H1 (cell line): ENCODE data around the gene KLHDC4. TPM values are rescaled to one million over a fixed set of nuclear protein-coding genes. Genes with fewer than 3 reads are reported as not detected.

Experiments
- CTCF ChIA-PET: fragments of 300-600 bp; sonication (Branson Sonifier 250); formaldehyde crosslinking; loops from one replicate; lab custom pipeline; 2021; ENCODE audit not compliant: partially characterized antibody; lab: Charles Lee
- POLR2A ChIA-PET: fragments of 300-600 bp; sonication (Branson Sonifier 250); formaldehyde crosslinking; loops from one replicate; lab custom pipeline; 2021; ENCODE audit warnings: inconsistent platforms; ENCODE audit not compliant: partially characterized antibody; lab: Charles Lee
- DNase-seq, 2 experiments: peaks; one replicate each; pipeline versions ENCODE4 v3.0.0 to v3.0.0-alpha.2; 2010 to 2022; ENCODE audit warnings: low spot score in 2 of 2, low read depth in 1 of 2, mixed read lengths in 1 of 2
- FAIRE-seq: peaks from 2 replicates; lab custom pipeline; 2011; peaks lifted over from hg19 to GRCh38; lab: Jason Lieb, UNC
- H2AFZ ChIP-seq: 2 replicates; pipeline ENCODE4 v1.8.1; 2012; ENCODE audit warnings: low read length, inconsistent platforms
- H2AK5ac ChIP-seq: 2 replicates; pipeline ENCODE4 v1.6.1; 2013; ENCODE audit warnings: low read depth, low read length
- H2BK120ac ChIP-seq: replicated peaks from 2 replicates; pipeline ENCODE3; 2013; ENCODE audit warnings: low read depth, low read length, inconsistent platforms
- H2BK12ac ChIP-seq: 2 replicates; pipeline ENCODE4 v1.6.1; 2013; ENCODE audit warnings: low read depth, low read length
- H2BK15ac ChIP-seq: 2 replicates; pipeline ENCODE4 v1.6.1; 2013; ENCODE audit warnings: low read length
- H2BK20ac ChIP-seq: 2 replicates; pipeline ENCODE4 v1.6.1; 2013; ENCODE audit warnings: low read length
- H2BK5ac ChIP-seq: 2 replicates; pipeline ENCODE4 v1.6.1; 2013; ENCODE audit warnings: low read depth, low read length
- H3K14ac ChIP-seq: 2 replicates; pipeline ENCODE4 v1.6.1; 2013; ENCODE audit warnings: inconsistent platforms; ENCODE audit not compliant: insufficient read length
- H3K18ac ChIP-seq: 2 replicates; pipeline ENCODE4 v1.6.1; 2013; ENCODE audit warnings: low read length; ENCODE audit errors: extremely low read depth
- H3K23ac ChIP-seq: 2 replicates; pipeline ENCODE4 v1.6.1; 2013; ENCODE audit warnings: inconsistent platforms; ENCODE audit not compliant: insufficient read length
- H3K23me2 ChIP-seq: 2 replicates; pipeline ENCODE4 v1.6.1; 2013; ENCODE audit warnings: low read depth, low read length
- H3K27ac ChIP-seq: 2 replicates; pipeline ENCODE4 v1.6.1; 2011; ENCODE audit warnings: low read depth, low read length, inconsistent platforms
- H3K27me3 ChIP-seq, 4 experiments: replicated peaks in 1 of 4; 1 replicate in 1 of 4; 2 replicates in 3 of 4; pipeline versions ENCODE4 v1.6.1 to v1.8.1; 2011 to 2013; ENCODE audit warnings: low read length in 3 of 4, mild to moderate bottlenecking in 3 of 4, inconsistent platforms in 2 of 4, mixed read lengths in 2 of 4, moderate library complexity in 1 of 4; ENCODE audit not compliant: control insufficient read depth in 3 of 4, insufficient read depth in 3 of 4; ENCODE audit errors: extremely low read depth in 1 of 4
- H3K36me3 ChIP-seq, 4 experiments: 2 replicates each; pipeline versions ENCODE4 v1.6.1 to v1.8.1; 2011 to 2013; ENCODE audit warnings: mild to moderate bottlenecking in 4 of 4, low read length in 3 of 4, moderate library complexity in 2 of 4, control low read depth in 1 of 4, inconsistent platforms in 1 of 4; ENCODE audit not compliant: insufficient read depth in 4 of 4, control insufficient read depth in 2 of 4
- H3K4ac ChIP-seq: replicated peaks from 2 replicates; pipeline ENCODE3; 2013; ENCODE audit warnings: low read length, low read depth, mixed read lengths, inconsistent platforms; ENCODE audit not compliant: insufficient read length
- H3K4me1 ChIP-seq, 4 experiments: replicated peaks in 1 of 4; 1 replicate in 1 of 4; 2 replicates in 3 of 4; pipeline versions ENCODE4 v1.6.1 to v1.8.1; 2011 to 2013; ENCODE audit warnings: low read length in 3 of 4, inconsistent platforms in 2 of 4, mixed read lengths in 1 of 4; ENCODE audit not compliant: insufficient read depth in 4 of 4, control insufficient read depth in 3 of 4
- H3K4me2 ChIP-seq, 2 experiments: 2 replicates each; pipeline versions ENCODE4 v1.6.1 to v1.8.1; 2011 to 2013; ENCODE audit warnings: low read depth in 2 of 2, low read length in 2 of 2, control low read depth in 1 of 2, inconsistent platforms in 1 of 2, mild to moderate bottlenecking in 1 of 2; ENCODE audit not compliant: insufficient read depth in 1 of 2
- H3K4me3 ChIP-seq, 4 experiments: fragments of 200-600, 300-600 bp in 1 of 4; sonication (generic), shearing (Covaris generic), sonication (Bioruptor Twin) in 1 of 4; 2 replicates each; pipeline versions ENCODE4 v1.5.1 to v1.8.1; 2011 to 2016; ENCODE audit warnings: low read length in 4 of 4, low read depth in 3 of 4, control low read depth in 2 of 4, inconsistent platforms in 2 of 4, mild to moderate bottlenecking in 2 of 4, mixed read lengths in 1 of 4, moderate library complexity in 1 of 4; ENCODE audit not compliant: insufficient read depth in 2 of 4; ENCODE audit errors: extremely low read depth in 1 of 4
- H3K56ac ChIP-seq: replicated peaks from 2 replicates; pipeline ENCODE3; 2013; ENCODE audit warnings: low read depth, mild to moderate bottlenecking, mixed read lengths, low read length, inconsistent platforms; ENCODE audit not compliant: insufficient read length
- H3K79me1 ChIP-seq: 2 replicates; pipeline ENCODE4 v1.6.1; 2013; ENCODE audit warnings: low read depth, low read length, control low read depth
- H3K79me2 ChIP-seq, 2 experiments: 2 replicates each; pipeline versions ENCODE4 v1.6.1 to v1.8.1; 2012 to 2013; ENCODE audit warnings: low read length in 2 of 2, mild to moderate bottlenecking in 2 of 2, inconsistent platforms in 1 of 2; ENCODE audit not compliant: insufficient read depth in 2 of 2, control insufficient read depth in 1 of 2
- H3K9ac ChIP-seq, 4 experiments: replicated peaks in 1 of 4; 1 replicate in 1 of 4; 2 replicates in 3 of 4; pipeline versions ENCODE4 v1.6.1 to v1.8.1; 2011 to 2013; ENCODE audit warnings: low read depth in 3 of 4, low read length in 3 of 4, control low read depth in 2 of 4, mild to moderate bottlenecking in 2 of 4, moderate library complexity in 2 of 4, inconsistent platforms in 1 of 4; ENCODE audit errors: extremely low read depth in 1 of 4
- H3K9me3 ChIP-seq, 2 experiments: 2 replicates each; pipeline versions ENCODE4 v1.6.1 to v1.8.1; 2012 to 2013; ENCODE audit warnings: mild to moderate bottlenecking in 2 of 2, moderate library complexity in 2 of 2, control low read depth in 1 of 2, inconsistent platforms in 1 of 2, low read depth in 1 of 2, low read length in 1 of 2, mixed read lengths in 1 of 2; ENCODE audit not compliant: insufficient read depth in 2 of 2
- H4K20me1 ChIP-seq, 2 experiments: replicated peaks in 1 of 2; 2 replicates each; pipeline versions ENCODE3 to v1.8.1; 2011 to 2013; ENCODE audit warnings: inconsistent platforms in 2 of 2, low read length in 2 of 2, mild to moderate bottlenecking in 1 of 2; ENCODE audit not compliant: insufficient read depth in 2 of 2, control insufficient read depth in 1 of 2
- H4K5ac ChIP-seq: 2 replicates; pipeline ENCODE4 v1.6.1; 2013; ENCODE audit warnings: low read length, low read depth, mixed read lengths, inconsistent platforms; ENCODE audit not compliant: insufficient read length
- H4K8ac ChIP-seq: 2 replicates; pipeline ENCODE4 v1.8.0; 2013; ENCODE audit warnings: mild to moderate bottlenecking, moderate library complexity, low read length, inconsistent platforms; ENCODE audit not compliant: insufficient read depth; ENCODE audit errors: extremely low read depth
- H4K91ac ChIP-seq: replicated peaks from 2 replicates; pipeline ENCODE3; 2013; ENCODE audit warnings: low read length, mixed read lengths, inconsistent platforms; ENCODE audit not compliant: insufficient read length
- ATF3 ChIP-seq: IDR thresholded peaks from 2 replicates; pipeline ENCODE4 v1.6.1; 2011; ENCODE audit warnings: low read depth, mild to moderate bottlenecking, low read length; ENCODE audit not compliant: insufficient read depth
- BCL11A ChIP-seq, 2 experiments: IDR thresholded peaks; one replicate each; pipeline ENCODE4 v1.6.1; 2011; ENCODE audit warnings: low read depth in 2 of 2, low read length in 2 of 2, mild to moderate bottlenecking in 2 of 2
- CHD2 ChIP-seq: IDR thresholded peaks from 2 replicates; pipeline ENCODE4 v1.6.1; 2012; ENCODE audit warnings: low read length, improper control_type of control experiment
- EP300 ChIP-seq, 2 experiments: IDR thresholded peaks; 1 replicate in 1 of 2; 2 replicates in 1 of 2; pipeline ENCODE4 v1.6.1; 2011 to 2012; ENCODE audit warnings: low read depth in 2 of 2, low read length in 2 of 2, mild to moderate bottlenecking in 2 of 2, borderline replicate concordance in 1 of 2, inconsistent platforms in 1 of 2, moderate library complexity in 1 of 2
- EZH2 ChIP-seq: fragments of 200-600 bp; sonication (generic); IDR thresholded peaks from 2 replicates; pipeline ENCODE4 v1.7.1; 2012; ENCODE audit warnings: low read depth, mild to moderate bottlenecking, moderate library complexity, low read length, inconsistent platforms; ENCODE audit not compliant: severe bottlenecking
- PHF8 ChIP-seq: fragments of 200-600 bp; sonication (generic); conservative IDR thresholded peaks from 2 replicates; pipeline ENCODE4 v1.7.1; 2012; ENCODE audit warnings: low read depth, mild to moderate bottlenecking, inconsistent platforms, low read length, moderate library complexity
- POU5F1 ChIP-seq: IDR thresholded peaks from 2 replicates; pipeline ENCODE4 v1.6.1; 2011; ENCODE audit warnings: low read depth, mild to moderate bottlenecking, low read length, moderate library complexity
- RAD21 ChIP-seq, 2 experiments: IDR thresholded peaks in 1 of 2; conservative IDR thresholded peaks in 1 of 2; 2 replicates each; pipeline ENCODE4 v1.6.1; 2011; ENCODE audit warnings: low read depth in 2 of 2, low read length in 2 of 2, improper control_type of control experiment in 1 of 2, inconsistent platforms in 1 of 2, mild to moderate bottlenecking in 1 of 2, moderate library complexity in 1 of 2
- RXRA ChIP-seq: IDR thresholded peaks from 2 replicates; pipeline ENCODE4 v1.6.1; 2011; ENCODE audit warnings: low read depth, mild to moderate bottlenecking, low read length, moderate library complexity; ENCODE audit not compliant: insufficient read depth
- TBP ChIP-seq: IDR thresholded peaks from 2 replicates; pipeline ENCODE4 v1.6.1; 2011; ENCODE audit warnings: low read depth, low read length, improper control_type of control experiment
- TCF12 ChIP-seq: IDR thresholded peaks from 2 replicates; pipeline ENCODE4 v1.6.1; 2011; ENCODE audit warnings: low read depth, mild to moderate bottlenecking, low read length
- WGBS, 2 experiments: shearing (Covaris generic) in 1 of 2; methylation state at CpG; one replicate each; pipeline versions ENCODE4 v1.1.6 to v1.1.7; 2013 to 2015; ENCODE audit warnings: low lambda C conversion rate in 2 of 2, mixed read lengths in 2 of 2, inconsistent platforms in 1 of 2, low coverage in 1 of 2, missing lambda C conversion rate in 1 of 2; ENCODE audit not compliant: insufficient replicate concordance in 2 of 2, insufficient coverage in 1 of 2, insufficient read length in 1 of 2; ENCODE audit errors: extremely low coverage in 1 of 2, missing lambda C conversion rate in 1 of 2; 5-methylcytosine and 5-hydroxymethylcytosine counted together
- polyA plus RNA-seq, 7 experiments: library from polyadenylated mRNA; depleted of rRNA in 3 of 7; stranded (reverse) in 5 of 7; unstranded in 2 of 7; fragments of >200 nt in 5 of 7; fragments of 200-250 nt in 2 of 7; gene quantifications; 1 replicate in 5 of 7; 2 replicates in 1 of 7; 4 replicates in 1 of 7; pipeline versions ENCODE4 v1.2.1 to v1.2.3, GENCODE V29; 2011 to 2013; ENCODE audit warnings: missing spikeins in 2 of 7, mixed read lengths in 2 of 7
- total RNA-seq: library from RNA; stranded (reverse); fragmentation: NEBNext Ultra II Directional; extraction: Animal tissue kit (Norgen Biotek cat#: 25700); gene quantifications from 2 replicates; pipeline ENCODE4 v1.2.1, GENCODE V29; 2021
- TF ChIP-seq, protein P1 (sequence below): IDR thresholded peaks from 2 replicates; pipeline ENCODE4 v1.6.1; 2012; ENCODE audit warnings: inconsistent platforms

Gene KLHDC4
- total and polyA plus RNA-seq, 2 of the 8 experiments (the other 6 are each of a cell fraction or from before 2014, with no cell fraction given) = 23.7 to 63.9 TPM

GRCh38 chr16:87709677-87710076, 56.1 kb downstream of the KLHDC4 start:
- no peak overlapping the region for H3K56ac ChIP-seq
- H3K4me2 ChIP-seq = no peak overlapping the region
- CTCF ChIA-PET = interaction anchor here (0.7 to 2.1 kb wide), 3 partner anchors 56 to 94 kb away, joined by 3 to 6 read pairs (median 6); partner anchors contain the start of gene KLHDC4
- peaks cover 0 to 3% (median 0%) of the 10 kb centered on the region in 4 experiments; a peak in 2 of 7 replicates for H3K4me1 ChIP-seq
- no peak overlapping the region for H2BK12ac ChIP-seq
- H4K5ac ChIP-seq = no peak overlapping the region
- POLR2A ChIA-PET = interaction anchor here (0.9 to 1.9 kb wide), 3 partner anchors 12 to 30 kb away, joined by 3 to 5 read pairs (median 3); no protein-coding TSS in a partner anchor
- peaks cover 8 to 26% (median 17%) of the 10 kb centered on the region in 4 experiments; a peak in 7 of 8 replicates for H3K36me3 ChIP-seq
- no peak overlapping the region for H3K27ac ChIP-seq
- no peak overlapping the region for H2BK20ac ChIP-seq
- no peak overlapping the region for H3K23ac ChIP-seq
- H2AFZ ChIP-seq = no peak overlapping the region
- no peaks in the 10 kb centered on the region for H3K9me3 ChIP-seq
- FAIRE-seq (no peak), DNase-seq (no peak)
- peaks cover 6 to 13% of the 10 kb centered on the region in 2 experiments for H4K20me1 ChIP-seq
- H3K9ac ChIP-seq = no peak overlapping the region
- H3K14ac ChIP-seq = no peak overlapping the region
- no peak overlapping the region for H3K4me3 ChIP-seq
- H3K18ac ChIP-seq = no peak overlapping the region
- H2BK120ac ChIP-seq = no peak overlapping the region
- H3K27me3 ChIP-seq = no peaks in the 10 kb centered on the region
- H4K8ac ChIP-seq = peak overlapping the region; percentile 62; the same call in 1 of the 2 replicates
- H2BK5ac ChIP-seq = no peak overlapping the region
- H3K79me1 ChIP-seq = 0 out of 2 replicates have a peak, but pooled peaks cover under 1% of the 10 kb centered on the region
- H2BK15ac ChIP-seq = no peak overlapping the region
- H4K91ac ChIP-seq = no peak overlapping the region
- no peak overlapping the region for H2AK5ac ChIP-seq
- H3K23me2 ChIP-seq = no peaks in the 10 kb centered on the region
- H3K79me2 ChIP-seq = no peaks in the 10 kb centered on the region
- 96% methylated on average over 12 of the region's 12 CpGs; no CpG with 5 or more reads in 1 of the 2 experiments for WGBS, 2 experiments
- no peak overlapping the region for H3K4ac ChIP-seq
- TF ChIP-seq RAD21 (IDR thresholded peaks at IDR 0.05 in 1 of 2, conservative IDR thresholded peaks at IDR 0.05 in 1 of 2; ENCODE audit: low read depth in 2 of 2, low read length in 2 of 2) = no peak
- TF ChIP-seq, protein P1, sequence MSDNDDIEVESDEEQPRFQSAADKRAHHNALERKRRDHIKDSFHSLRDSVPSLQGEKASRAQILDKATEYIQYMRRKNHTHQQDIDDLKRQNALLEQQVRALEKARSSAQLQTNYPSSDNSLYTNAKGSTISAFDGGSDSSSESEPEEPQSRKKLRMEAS = no peak
- no peak for TF ChIP-seq EP300 (IDR thresholded peaks at IDR 0.05; ENCODE audit: borderline replicate concordance in 1 of 2, low read depth in 2 of 2, low read length in 2 of 2)
- no peak for TF ChIP-seq CHD2
- no peak for TF ChIP-seq TCF12
- no peak for TF ChIP-seq TBP
- no peak for TF ChIP-seq POU5F1
- no peak for TF ChIP-seq RXRA
- no peak for TF ChIP-seq EZH2
- TF ChIP-seq BCL11A (IDR thresholded peaks at IDR 0.05; ENCODE audit: low read depth in 2 of 2, low read length in 2 of 2) = no peak
- no peak for TF ChIP-seq ATF3
- no peak for TF ChIP-seq PHF8
